Neural cell (in vitro differentiated cells): ENCODE measurements around the gene NECAP2. TPM values are rescaled to one million over a fixed set of nuclear protein-coding genes. Genes with fewer than 3 reads are reported as not detected.

Source experiments
- H2AFZ ChIP-seq: fragments of 200-600, 300-800 bp; sonication (generic), shearing (Covaris generic); 2 replicates; pipeline ENCODE4 v1.6.0; 2014; ENCODE audit warnings: low read depth, mild to moderate bottlenecking, antibody characterized with exemption, low read length, moderate library complexity
- H3F3A ChIP-seq: fragments of 200-600 bp; shearing (Covaris generic); 2 replicates; pipeline ENCODE4 v1.6.1; 2016; ENCODE audit warnings: mild to moderate bottlenecking, moderate library complexity, mixed read lengths, antibody characterized with exemption, low read length; ENCODE audit not compliant: insufficient read depth, poor library complexity, severe bottlenecking
- H3K27ac ChIP-seq: fragments of 200-600, 300-800 bp; sonication (generic), shearing (Covaris generic); 2 replicates; pipeline ENCODE4 v1.5.1; 2014; ENCODE audit warnings: mild to moderate bottlenecking, low read length, moderate library complexity
- H3K27me3 ChIP-seq: fragments of 300-800, 200-600 bp; sonication (generic), shearing (Covaris generic); 2 replicates; pipeline ENCODE4 v1.6.0; 2014; ENCODE audit warnings: mild to moderate bottlenecking, low read depth, low read length, moderate library complexity; ENCODE audit not compliant: insufficient read depth
- H3K36me3 ChIP-seq: fragments of 300-800, 200-600 bp; sonication (generic), shearing (Covaris generic); 2 replicates; pipeline ENCODE4 v1.5.1; 2014; ENCODE audit warnings: mild to moderate bottlenecking, antibody characterized with exemption, low read length, moderate library complexity; ENCODE audit not compliant: insufficient read depth
- H3K4me2 ChIP-seq: fragments of 300-800, 200-600 bp; sonication (generic), shearing (Covaris generic); 2 replicates; pipeline ENCODE4 v1.6.0; 2014; ENCODE audit warnings: mild to moderate bottlenecking, low read length
- H3K4me3 ChIP-seq: fragments of 300-800, 200-600 bp; sonication (generic), shearing (Covaris generic); 2 replicates; pipeline ENCODE4 v1.5.1; 2014; ENCODE audit warnings: mild to moderate bottlenecking, low read length, moderate library complexity
- H3K79me2 ChIP-seq: fragments of 200-600 bp; shearing (Covaris generic); replicated peaks from 2 replicates; pipeline ENCODE4 v1.6.0; 2014; ENCODE audit warnings: mild to moderate bottlenecking, low read length, moderate library complexity; ENCODE audit not compliant: insufficient read depth
- H3K9ac ChIP-seq: fragments of 300-800, 200-600 bp; sonication (generic), shearing (Covaris generic); 2 replicates; pipeline ENCODE4 v1.6.1; 2016; ENCODE audit warnings: mild to moderate bottlenecking, low read length, mixed read lengths
- H3K9me2 ChIP-seq: fragments of 200-600 bp; shearing (Covaris generic); 2 replicates; pipeline ENCODE4 v1.6.1; 2016; ENCODE audit warnings: mild to moderate bottlenecking, low read length, mixed read lengths; ENCODE audit not compliant: insufficient read depth
- H3K9me3 ChIP-seq: fragments of 200-600, 300-800 bp; sonication (generic), shearing (Covaris generic); 2 replicates; pipeline ENCODE4 v1.6.1; 2016; ENCODE audit warnings: mild to moderate bottlenecking, mixed run types, low read length, moderate library complexity, mixed read lengths
- H4K20me1 ChIP-seq: fragments of 200-600 bp; shearing (Covaris generic); 2 replicates; pipeline ENCODE4 v1.6.1; 2016; ENCODE audit warnings: mild to moderate bottlenecking, mixed run types; ENCODE audit not compliant: insufficient read depth
- CTCF ChIP-seq: fragments of 450-650 bp; IDR thresholded peaks from 2 replicates; pipeline ENCODE4 v1.5.1; 2014; ENCODE audit warnings: antibody characterized with exemption, mild to moderate bottlenecking, moderate library complexity; ENCODE audit not compliant: poor library complexity, severe bottlenecking
- EP300 ChIP-seq: fragments of 450-650 bp; conservative IDR thresholded peaks from 2 replicates; pipeline ENCODE4 v1.6.1; 2014; ENCODE audit warnings: antibody characterized with exemption, mild to moderate bottlenecking, moderate library complexity; ENCODE audit not compliant: poor library complexity, severe bottlenecking
- EZH2 ChIP-seq: fragments of 200-600, 300-800 bp; shearing (Covaris generic), sonication (generic); IDR thresholded peaks from 2 replicates; pipeline ENCODE4 v1.6.1; 2014; ENCODE audit warnings: antibody characterized with exemption, low read length, borderline replicate concordance, mild to moderate bottlenecking; ENCODE audit not compliant: insufficient read depth, poor library complexity, severe bottlenecking
- MXI1 ChIP-seq: fragments of 450-650 bp; conservative IDR thresholded peaks from 2 replicates; pipeline ENCODE4 v1.6.1; 2014; ENCODE audit warnings: antibody characterized with exemption, mild to moderate bottlenecking; ENCODE audit not compliant: poor library complexity, severe bottlenecking
- POLR2AphosphoS5 ChIP-seq: IDR thresholded peaks from 2 replicates; pipeline ENCODE4 v1.6.1; 2012
- RAD21 ChIP-seq: fragments of 450-650 bp; conservative IDR thresholded peaks from 2 replicates; pipeline ENCODE4 v1.6.1; 2014; ENCODE audit warnings: antibody characterized with exemption, mild to moderate bottlenecking, moderate library complexity
- SMC3 ChIP-seq: fragments of 450-650 bp; conservative IDR thresholded peaks from 2 replicates; pipeline ENCODE4 v1.6.1; 2014; ENCODE audit warnings: antibody characterized with exemption, mild to moderate bottlenecking, moderate library complexity; ENCODE audit not compliant: poor library complexity
- TAF1 ChIP-seq: IDR thresholded peaks from 2 replicates; pipeline ENCODE4 v1.6.1; 2012; ENCODE audit warnings: low read depth
- polyA plus RNA-seq: library from polyadenylated mRNA; depleted of rRNA; stranded (reverse); fragments of >200 nt; gene quantifications from 2 replicates; pipeline ENCODE4 v1.2.3, GENCODE V29; 2014
- TF ChIP-seq, protein P1 (sequence below): IDR thresholded peaks from 2 replicates; pipeline ENCODE4 v1.6.1; 2012; ENCODE audit warnings: borderline replicate concordance

NECAP2 gene
- polyA plus RNA-seq, 1 donor from 2014 or later: 80.2 TPM

GRCh38 chr1:16462773-16463330 is 22.3 kb downstream of the NECAP2 start:
- Histone ChIP-seq H2AFZ (no peak overlapping the region), H3K27me3 (no peaks in the 10 kb centered on the region), H3K4me3 (no peak overlapping the region), H3K36me3 (no peaks in the 10 kb centered on the region), H3K4me2 (no peak overlapping the region), H3K79me2 (no peaks in the 10 kb centered on the region), H3K9ac (no peak overlapping the region), H4K20me1 (no peaks in the 10 kb centered on the region), H3K27ac (no peak overlapping the region), H3K9me3 (no peaks in the 10 kb centered on the region), H3F3A (no peaks in the 10 kb centered on the region), H3K9me2 (no peaks in the 10 kb centered on the region)
- TF ChIP-seq TAF1: no peak
- no peak for TF ChIP-seq CTCF
- TF ChIP-seq MXI1: no peak
- TF ChIP-seq SMC3: no peak
- TF ChIP-seq, protein P1, sequence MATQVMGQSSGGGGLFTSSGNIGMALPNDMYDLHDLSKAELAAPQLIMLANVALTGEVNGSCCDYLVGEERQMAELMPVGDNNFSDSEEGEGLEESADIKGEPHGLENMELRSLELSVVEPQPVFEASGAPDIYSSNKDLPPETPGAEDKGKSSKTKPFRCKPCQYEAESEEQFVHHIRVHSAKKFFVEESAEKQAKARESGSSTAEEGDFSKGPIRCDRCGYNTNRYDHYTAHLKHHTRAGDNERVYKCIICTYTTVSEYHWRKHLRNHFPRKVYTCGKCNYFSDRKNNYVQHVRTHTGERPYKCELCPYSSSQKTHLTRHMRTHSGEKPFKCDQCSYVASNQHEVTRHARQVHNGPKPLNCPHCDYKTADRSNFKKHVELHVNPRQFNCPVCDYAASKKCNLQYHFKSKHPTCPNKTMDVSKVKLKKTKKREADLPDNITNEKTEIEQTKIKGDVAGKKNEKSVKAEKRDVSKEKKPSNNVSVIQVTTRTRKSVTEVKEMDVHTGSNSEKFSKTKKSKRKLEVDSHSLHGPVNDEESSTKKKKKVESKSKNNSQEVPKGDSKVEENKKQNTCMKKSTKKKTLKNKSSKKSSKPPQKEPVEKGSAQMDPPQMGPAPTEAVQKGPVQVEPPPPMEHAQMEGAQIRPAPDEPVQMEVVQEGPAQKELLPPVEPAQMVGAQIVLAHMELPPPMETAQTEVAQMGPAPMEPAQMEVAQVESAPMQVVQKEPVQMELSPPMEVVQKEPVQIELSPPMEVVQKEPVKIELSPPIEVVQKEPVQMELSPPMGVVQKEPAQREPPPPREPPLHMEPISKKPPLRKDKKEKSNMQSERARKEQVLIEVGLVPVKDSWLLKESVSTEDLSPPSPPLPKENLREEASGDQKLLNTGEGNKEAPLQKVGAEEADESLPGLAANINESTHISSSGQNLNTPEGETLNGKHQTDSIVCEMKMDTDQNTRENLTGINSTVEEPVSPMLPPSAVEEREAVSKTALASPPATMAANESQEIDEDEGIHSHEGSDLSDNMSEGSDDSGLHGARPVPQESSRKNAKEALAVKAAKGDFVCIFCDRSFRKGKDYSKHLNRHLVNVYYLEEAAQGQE: no peak
- no peak for TF ChIP-seq POLR2AphosphoS5
- TF ChIP-seq RAD21: no peak
- no peak for TF ChIP-seq EZH2
- no peak for TF ChIP-seq EP300

- H3K79me2 ChIP-seq: no peaks in the 10 kb centered on the region
- no peaks in the 10 kb centered on the region for H3K9me2 ChIP-seq
- no peaks in the 10 kb centered on the region for H3K27me3 ChIP-seq
- H3K27ac ChIP-seq: no peak overlapping the region
- H4K20me1 ChIP-seq: no peaks in the 10 kb centered on the region
- H3K4me3 ChIP-seq: no peak overlapping the region
- H2AFZ ChIP-seq: no peak overlapping the region
- H3F3A ChIP-seq: no peaks in the 10 kb centered on the region
- no peak for TF ChIP-seq SMC3
- TF ChIP-seq CTCF: no peak
- TF ChIP-seq TAF1: no peak
- TF ChIP-seq MXI1: no peak
- TF ChIP-seq EP300: no peak
- no peak for TF ChIP-seq POLR2AphosphoS5
- TF ChIP-seq EZH2: no peak
- TF ChIP-seq RAD21: no peak
- TF ChIP-seq, protein P1: no peak
- no peaks in the 10 kb centered on the region for H3K36me3 ChIP-seq
- H3K4me2 ChIP-seq: no peak overlapping the region
- no peak overlapping the region for H3K9ac ChIP-seq
- H3K9me3 ChIP-seq: no peaks in the 10 kb centered on the region
These were observed 24.5 kb downstream of the NECAP2 start for GRCh38 chr1:16464917-16465625.
